Measurements from ENCODE around the gene ABCC10.
"Not testable (repeated sequence)": the region's sequence is repeated elsewhere in the genome, so short reads cannot be mapped to it uniquely, and the experiment has no call there.

The ABCC10 gene

DNA sequence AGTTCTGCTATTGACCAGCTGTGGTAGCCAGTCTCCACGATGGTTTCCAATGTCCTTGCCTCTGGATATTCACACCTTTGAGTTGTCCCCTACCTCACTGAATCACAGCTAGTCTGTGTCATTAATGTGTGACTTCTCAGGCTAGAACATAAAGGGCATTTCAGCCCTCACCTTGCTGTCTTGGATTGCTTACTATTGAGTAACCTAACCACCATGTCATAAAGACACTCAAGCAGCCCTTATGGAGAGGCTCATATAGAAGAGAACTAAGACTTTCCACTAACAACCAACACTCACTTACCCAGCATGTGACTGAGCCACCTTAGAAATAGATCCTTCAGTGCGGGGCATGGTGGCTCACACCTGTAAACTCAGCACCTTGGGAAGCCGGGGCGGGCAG is 19.1 kb upstream of the ABCC10 start:
- DNase-seq: no peak

- DNase-seq: not testable (repeated sequence)
These were observed 16.6 kb upstream of the ABCC10 start for GRCh38 chr6:43410776-43411175.

DNA sequence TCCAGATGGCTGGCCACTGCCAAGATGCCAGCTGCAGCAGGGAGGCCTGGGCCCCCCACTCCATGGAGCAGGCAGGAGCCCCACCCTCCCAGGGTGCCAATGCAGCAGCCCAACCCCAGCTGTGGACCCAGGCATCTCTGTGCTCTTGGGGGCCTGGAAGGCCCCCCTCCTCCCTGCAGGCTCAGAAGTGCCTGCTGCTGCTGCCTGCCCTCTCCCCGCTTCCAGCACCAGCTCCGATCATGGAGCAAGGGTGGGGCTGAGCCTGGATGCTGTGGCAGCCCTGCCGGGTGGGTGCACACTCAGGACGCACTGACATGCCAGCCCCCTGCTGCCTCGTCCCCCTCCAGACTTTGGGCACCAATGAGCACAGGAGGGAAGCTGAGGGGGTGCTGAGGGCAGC is 14.8 kb upstream of the ABCC10 start:
- no peak for DNase-seq

GRCh38 chr6:43413002-43413401 is 14.3 kb upstream of the ABCC10 start:
- DNase-seq: no peak

- DNase-seq: not testable (repeated sequence)
These were observed 12.1 kb upstream of the ABCC10 start for GRCh38 chr6:43415275-43415674.

DNA sequence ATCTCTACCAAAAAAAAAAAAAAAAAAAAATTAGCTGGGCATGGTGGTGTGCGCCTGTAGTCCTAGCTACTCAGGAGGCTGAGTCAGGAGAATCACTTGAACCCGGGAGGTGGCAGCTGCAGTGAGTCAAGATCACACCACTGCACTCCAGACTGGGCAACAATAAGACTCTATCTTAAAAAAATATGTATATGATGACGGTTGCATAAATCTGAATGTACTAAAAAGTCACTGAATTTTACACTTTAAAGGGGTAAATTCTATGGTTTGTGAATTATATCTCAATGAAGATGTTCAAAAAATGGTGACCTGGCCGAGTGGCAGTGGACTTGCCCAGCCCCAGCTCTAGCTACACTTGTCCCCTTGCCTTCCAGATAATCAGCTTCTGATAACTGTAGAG is 10.4 kb upstream of the ABCC10 start:
- no peak for DNase-seq

DNA sequence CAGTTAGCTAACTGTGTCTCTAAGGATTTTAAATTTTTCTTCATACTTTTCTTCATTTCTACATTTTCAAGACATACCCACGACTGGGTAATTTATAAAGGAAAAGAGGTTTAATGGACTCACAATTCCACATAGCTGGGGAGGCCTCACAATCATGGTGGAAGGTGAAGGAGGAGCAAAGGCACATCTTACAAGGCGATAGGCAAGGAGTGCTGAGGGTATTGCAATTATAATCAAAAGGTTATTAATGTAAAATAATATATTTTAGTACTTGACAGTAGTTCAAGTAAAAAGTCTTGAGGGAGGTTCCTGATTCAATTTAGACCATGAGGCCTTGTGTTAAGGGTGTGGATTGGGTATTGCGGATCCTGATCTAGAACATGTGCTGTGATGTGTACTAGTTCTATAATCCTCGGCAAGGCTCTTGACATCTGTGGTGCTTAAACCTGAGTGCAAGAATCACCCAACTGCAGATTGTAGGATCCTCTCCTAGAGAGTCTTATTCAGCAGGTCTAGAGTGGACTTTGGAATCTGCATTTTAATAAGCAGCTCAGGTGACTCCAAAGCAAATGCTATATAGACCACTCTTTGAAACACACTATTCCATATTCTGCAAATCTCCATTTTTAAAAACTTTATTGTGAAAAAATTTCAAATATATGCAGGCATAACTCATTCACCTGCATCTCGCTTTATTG is 7.2 kb upstream of the ABCC10 start:
- no peak for DNase-seq

DNA sequence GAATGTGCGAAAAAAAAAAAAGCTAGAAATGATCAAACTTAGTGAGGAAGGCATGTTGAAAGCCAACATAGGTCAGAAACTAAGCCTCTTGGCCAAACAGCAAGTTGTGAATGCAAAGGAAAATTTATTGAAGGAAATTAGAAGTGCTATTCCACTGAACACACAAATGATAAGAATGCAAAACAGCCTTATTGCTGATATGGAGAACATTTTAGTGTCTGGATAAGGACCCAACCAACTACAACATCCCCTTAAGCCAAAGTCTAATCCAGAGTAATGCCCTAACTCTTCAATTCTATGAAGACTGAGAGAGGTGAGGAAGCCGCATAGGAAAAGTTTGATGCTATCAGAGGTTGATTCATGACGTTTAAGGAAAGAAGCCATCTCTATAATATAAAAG is 5.5 kb upstream of the ABCC10 start:
- no peak for DNase-seq

GRCh38 chr6:43425083-43425482 is 2.3 kb upstream of the ABCC10 start:
- DNase-seq: not testable (repeated sequence)

DNA sequence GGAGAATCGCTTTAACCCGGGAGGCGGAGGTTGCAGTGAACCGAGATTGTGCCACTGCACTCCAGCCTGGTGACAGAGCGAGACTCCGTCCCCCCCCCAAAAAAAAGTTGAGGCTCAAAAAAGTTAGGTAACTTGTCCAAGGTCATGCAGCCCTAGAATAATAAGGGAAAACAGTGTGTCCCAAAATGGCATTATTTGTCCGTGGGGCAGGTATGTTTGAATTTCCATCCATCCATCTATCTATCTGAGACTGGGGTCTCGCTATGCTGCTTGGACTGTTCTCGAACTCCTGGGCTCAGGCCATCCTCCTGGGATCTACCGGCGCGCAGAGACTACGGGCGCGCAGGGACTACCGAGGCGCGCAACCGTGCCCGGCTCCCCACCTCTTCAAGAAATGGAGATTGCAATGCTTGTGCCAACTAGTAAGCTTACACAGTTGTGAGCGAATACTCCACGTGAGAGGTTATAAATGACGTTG is 374 bp upstream of the ABCC10 start:
- no peak for DNase-seq

- DNase-seq: peak in 1 of 4 experiments; percentile 32
These were observed 800 bp downstream of the ABCC10 start for GRCh38 chr6:43428112-43428570.

GRCh38 chr6:43428874-43429273 is 1.5 kb downstream of the ABCC10 start:
- no peak for DNase-seq

DNA sequence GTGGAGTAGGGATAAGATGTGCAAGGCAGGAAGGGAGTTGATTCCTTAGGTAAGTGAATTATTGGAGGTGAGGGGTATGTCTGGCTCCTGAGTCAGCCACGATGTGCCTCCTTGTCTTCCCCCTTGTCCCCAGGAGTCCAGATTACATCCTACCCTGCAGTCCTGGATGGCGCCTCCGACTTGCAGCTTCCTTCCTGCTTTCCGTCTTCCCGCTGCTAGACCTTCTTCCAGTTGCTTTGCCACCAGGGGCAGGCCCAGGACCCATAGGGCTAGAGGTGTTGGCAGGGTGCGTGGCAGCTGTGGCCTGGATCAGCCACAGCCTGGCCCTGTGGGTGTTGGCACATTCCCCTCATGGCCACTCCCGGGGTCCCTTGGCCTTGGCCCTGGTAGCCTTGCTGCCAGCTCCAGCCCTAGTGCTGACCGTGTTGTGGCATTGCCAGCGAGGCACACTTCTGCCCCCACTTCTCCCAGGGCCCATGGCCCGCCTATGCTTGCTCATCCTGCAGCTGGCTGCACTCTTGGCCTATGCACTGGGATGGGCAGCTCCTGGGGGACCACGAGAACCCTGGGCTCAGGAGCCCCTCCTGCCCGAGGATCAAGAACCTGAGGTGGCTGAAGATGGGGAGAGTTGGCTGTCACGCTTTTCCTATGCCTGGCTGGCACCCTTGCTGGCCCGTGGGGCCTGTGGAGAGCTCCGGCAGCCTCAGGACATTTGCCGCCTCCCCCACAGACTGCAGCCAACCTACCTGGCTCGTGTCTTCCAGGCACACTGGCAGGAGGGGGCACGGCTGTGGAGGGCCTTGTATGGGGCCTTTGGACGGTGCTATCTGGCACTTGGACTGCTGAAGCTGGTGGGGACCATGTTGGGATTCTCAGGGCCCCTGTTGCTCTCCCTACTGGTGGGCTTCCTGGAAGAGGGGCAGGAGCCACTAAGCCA is 4.9 kb downstream of the ABCC10 start:
- no peak for DNase-seq

- DNase-seq: no peak
These were observed 5.8 kb downstream of the ABCC10 start for GRCh38 chr6:43433148-43433547.

DNA sequence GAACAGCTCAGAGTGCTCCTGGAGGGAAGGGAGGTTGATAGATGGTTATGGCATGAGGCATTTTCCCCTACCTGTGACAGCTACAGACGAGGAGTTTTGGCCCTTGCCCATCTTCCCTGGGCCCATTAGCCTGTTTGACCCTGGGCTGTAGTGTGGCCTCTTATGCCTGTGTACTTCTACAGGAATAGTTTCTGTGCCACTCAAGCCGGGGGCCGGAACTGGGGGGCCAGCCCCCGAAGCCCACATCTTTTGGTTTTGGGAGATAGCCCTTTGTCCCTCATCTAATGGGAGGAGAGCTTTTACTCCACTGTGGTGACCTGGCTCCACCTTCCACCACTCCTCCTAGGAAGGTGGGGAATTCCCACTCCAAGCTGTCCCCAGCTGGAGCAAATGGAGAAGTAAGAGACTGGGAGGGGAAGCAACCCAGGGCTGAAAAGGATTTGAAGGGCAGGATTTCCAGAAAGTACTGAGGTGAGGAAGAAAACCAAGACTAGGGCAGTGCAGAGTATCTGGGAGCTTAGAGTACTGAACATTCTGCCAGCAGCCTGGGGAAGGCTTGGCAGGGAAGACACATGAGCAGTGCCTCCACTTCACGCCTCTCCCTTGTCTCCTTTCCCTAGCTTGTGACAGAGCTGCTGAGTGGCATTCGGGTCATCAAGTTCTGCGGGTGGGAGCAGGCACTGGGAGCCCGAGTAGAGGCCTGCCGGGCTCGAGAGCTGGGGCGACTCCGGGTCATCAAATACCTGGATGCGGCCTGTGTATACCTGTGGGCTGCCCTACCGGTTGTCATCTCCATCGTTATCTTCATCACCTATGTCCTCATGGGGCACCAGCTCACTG is 6.9 kb downstream of the ABCC10 start:
- DNase-seq: no peak

DNA sequence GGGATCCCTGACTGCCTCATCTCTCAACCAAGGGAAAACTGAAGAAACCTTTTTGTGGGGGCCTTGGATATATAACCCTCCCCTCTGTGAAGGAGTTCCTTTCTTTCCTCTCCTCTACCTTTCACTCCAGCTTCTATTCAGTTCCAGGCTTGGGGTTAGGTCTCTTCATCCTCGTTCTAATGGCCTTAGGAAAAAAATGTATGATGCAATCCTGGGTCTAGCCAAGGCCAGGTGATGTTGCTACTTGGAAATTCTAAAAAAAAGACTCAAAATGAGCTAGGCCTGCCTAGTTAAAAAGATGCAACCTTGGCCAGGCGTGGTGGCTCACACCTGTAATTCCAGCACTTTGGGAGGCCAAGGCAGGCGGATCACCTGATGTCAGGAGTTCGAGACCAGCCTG is 7.6 kb downstream of the ABCC10 start:
- no peak for DNase-seq

GRCh38 chr6:43435682-43436437 is 8.5 kb downstream of the ABCC10 start:
- DNase-seq: no peak

DNA sequence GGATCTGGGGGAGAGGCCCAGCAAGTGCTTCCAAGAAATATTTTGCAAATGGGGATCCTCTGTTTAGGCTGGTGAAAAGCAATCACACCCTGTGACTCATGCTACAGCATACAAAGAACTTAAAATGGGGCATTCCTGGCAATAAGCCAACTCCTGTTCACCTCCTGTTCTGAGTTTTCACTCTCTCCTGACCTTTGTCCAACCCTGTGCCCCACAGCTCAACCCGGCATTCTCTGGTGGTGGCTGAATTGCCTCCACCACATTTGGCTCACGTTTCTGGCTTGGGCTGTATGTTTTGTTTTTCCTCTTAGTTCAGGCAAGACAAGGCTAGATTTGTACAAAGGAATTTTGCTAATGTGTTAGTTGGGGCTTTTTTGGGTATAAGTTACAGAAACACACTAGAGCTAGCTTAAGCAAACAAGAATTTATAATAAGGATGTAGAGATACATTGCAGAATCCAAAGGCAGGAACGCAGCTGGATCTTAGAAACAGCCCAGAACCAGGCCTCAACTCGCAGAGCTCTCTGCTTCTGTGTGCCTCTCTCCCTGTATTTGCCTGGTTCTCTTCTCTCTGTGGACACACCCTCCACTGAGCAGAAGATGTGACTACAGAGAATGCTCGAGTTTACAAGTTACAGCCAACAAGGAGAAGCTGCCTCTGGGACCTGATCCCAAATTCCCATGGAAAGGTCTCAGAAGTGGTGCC is 9.4 kb downstream of the ABCC10 start:
- no peak for DNase-seq

GRCh38 chr6:43437700-43438099 is 10.4 kb downstream of the ABCC10 start:
- no peak for DNase-seq

DNA sequence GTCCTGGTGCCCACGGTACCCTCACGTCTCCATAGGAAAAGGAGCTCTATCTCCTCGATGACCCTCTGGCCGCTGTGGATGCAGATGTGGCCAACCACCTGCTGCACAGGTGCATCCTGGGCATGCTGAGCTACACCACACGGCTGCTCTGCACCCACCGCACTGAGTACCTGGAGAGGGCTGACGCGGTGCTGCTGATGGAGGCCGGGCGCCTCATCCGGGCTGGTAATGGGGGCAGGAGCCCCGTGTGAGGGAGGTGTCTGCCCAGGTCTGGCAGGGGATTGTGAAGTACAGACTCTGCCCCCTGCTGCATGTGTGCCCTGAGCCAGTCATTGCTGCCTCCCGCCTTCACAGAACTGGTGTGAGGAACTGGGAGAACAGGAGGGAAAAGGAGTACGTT is 15.6 kb downstream of the ABCC10 start:
- no peak for DNase-seq

- no peak for DNase-seq
These were observed 16.7 kb downstream of the ABCC10 start for GRCh38 chr6:43444036-43444435.

DNA sequence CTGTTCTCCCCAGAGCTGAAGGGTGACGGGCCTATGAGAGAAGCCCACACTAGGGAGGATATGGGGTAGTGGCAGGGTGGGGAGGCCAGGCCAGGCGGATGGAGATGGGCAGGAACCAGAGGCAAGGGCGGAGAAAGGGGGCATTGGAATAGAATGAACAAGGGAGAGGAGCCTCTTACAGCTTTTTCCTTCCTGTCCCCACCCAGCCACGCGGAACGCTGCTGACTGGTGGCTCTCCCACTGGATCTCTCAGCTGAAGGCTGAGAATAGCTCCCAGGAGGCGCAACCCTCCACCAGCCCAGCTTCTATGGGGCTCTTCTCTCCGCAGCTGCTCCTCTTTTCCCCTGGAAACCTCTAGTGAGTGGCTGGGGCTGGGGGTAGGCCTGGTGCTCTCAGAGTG is 17.2 kb downstream of the ABCC10 start:
- no peak for DNase-seq

Measured in activated CD4-positive, CD25-positive, alpha-beta regulatory T cell (primary cell).